IPS-20b (cell line): Measurements from ENCODE around the gene SP100.
"Not testable (repeated sequence)": the region's sequence is repeated elsewhere in the genome, so short reads cannot be mapped to it uniquely, and the experiment has no call there.

Source experiments
- H3K27ac ChIP-seq: one replicate; pipeline ENCODE4 v1.5.1; 2013; ENCODE audit warnings: low read length
- H3K27me3 ChIP-seq: 2 replicates; pipeline ENCODE4 v1.6.1; 2013; ENCODE audit warnings: mild to moderate bottlenecking, low read length, inconsistent platforms; ENCODE audit not compliant: insufficient read depth
- H3K36me3 ChIP-seq: 2 replicates; pipeline ENCODE4 v1.6.1; 2013; ENCODE audit warnings: low read depth, mild to moderate bottlenecking, inconsistent platforms, low read length, moderate library complexity; ENCODE audit not compliant: insufficient read depth
- H3K4me1 ChIP-seq: 2 replicates; pipeline ENCODE4 v1.6.1; 2013; ENCODE audit warnings: mild to moderate bottlenecking, control low read depth, inconsistent platforms, low read length, moderate library complexity; ENCODE audit not compliant: insufficient read depth
- H3K4me3 ChIP-seq: 2 replicates; pipeline ENCODE4 v1.5.1; 2013; ENCODE audit warnings: mild to moderate bottlenecking, low read length, inconsistent platforms
- H3K9ac ChIP-seq: 2 replicates; pipeline ENCODE4 v1.6.1; 2013; ENCODE audit warnings: low read depth, mild to moderate bottlenecking, inconsistent platforms, low read length, moderate library complexity
- H3K9me3 ChIP-seq: 2 replicates; pipeline ENCODE4 v1.6.1; 2013; ENCODE audit warnings: mild to moderate bottlenecking, low read depth, low read length, inconsistent platforms; ENCODE audit not compliant: insufficient read depth

Gene SP100

DNA sequence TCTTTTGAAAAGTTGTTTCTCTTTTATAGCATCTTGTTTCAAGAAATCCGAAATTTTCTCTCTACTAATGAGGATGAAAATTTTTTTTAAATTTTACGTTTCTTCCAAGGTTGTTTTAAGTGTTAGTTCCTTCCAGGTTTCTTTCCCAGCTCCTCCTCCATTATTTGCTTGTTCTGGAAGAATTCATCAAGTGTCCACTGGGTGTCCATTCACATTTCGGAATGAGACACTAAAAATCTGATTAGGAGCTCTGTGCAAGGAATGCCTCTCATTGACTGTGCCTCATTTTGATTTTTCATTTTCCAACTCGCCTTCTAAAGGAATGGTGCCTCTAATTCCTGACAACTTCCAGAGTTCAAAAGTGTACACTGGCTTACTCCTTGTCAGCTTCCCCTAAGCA lies 6.1 kb downstream of the SP100 start:
- Histone ChIP-seq H3K27me3 (no peaks in the 10 kb centered on the region), H3K4me3 (no peak overlapping the region), H3K4me1 (no peaks in the 10 kb centered on the region), H3K9me3 (no peaks in the 10 kb centered on the region), H3K9ac (no peak overlapping the region), H3K27ac (no peak overlapping the region), H3K36me3 (no peaks in the 10 kb centered on the region)

DNA sequence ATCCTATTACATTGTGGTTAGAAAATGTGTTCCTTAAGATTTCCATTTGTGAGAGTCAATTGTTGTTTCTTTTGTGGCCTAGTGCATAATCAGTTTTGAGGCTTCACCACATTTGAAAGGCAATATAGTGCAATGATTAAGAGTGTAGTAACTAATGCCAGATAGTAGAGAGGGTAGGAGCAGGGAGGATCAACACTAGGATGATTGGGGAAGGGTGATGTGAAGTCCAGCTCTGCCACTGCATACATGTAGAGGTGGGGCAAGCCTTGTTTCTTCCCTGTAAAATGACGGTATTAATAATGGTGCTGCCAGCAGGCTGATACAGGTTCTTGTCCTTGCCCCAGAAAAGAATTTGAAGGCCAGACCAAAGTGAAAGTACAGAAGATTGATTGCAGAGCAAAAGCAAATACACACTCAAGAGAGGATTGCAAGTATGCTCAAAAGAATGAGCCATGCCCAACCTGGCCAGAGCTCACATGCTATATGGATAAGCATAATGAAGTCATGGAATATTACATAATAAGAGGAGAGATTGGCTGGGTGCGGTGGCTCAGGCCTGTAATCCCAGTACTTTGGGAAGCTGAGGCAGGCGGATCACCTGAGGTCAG lies 8.0 kb downstream of the SP100 start:
- Histone ChIP-seq H3K27me3 (no peaks in the 10 kb centered on the region), H3K9me3 (no peaks in the 10 kb centered on the region), H3K4me3 (no peak overlapping the region), H3K27ac (no peak overlapping the region), H3K36me3 (no peaks in the 10 kb centered on the region), H3K9ac (no peak overlapping the region), H3K4me1 (no peaks in the 10 kb centered on the region)

- H3K36me3 ChIP-seq = no peaks in the 10 kb centered on the region
- H3K27me3 ChIP-seq = no peaks in the 10 kb centered on the region
These were observed 9.4 kb downstream of the SP100 start for GRCh38 chr2:230425377-230425776.

GRCh38 chr2:230429513-230429912 lies 13.5 kb downstream of the SP100 start:
- Histone ChIP-seq H3K4me3 (no peak overlapping the region), H3K9me3 (no peaks in the 10 kb centered on the region), H3K9ac (no peak overlapping the region), H3K36me3 (no peaks in the 10 kb centered on the region), H3K27me3 (no peaks in the 10 kb centered on the region), H3K27ac (no peak overlapping the region), H3K4me1 (no peaks in the 10 kb centered on the region)

More at GRCh38 chr2:230425377-230425776, 9.4 kb downstream of the SP100 start:
- Histone ChIP-seq H3K9me3 (no peaks in the 10 kb centered on the region), H3K27ac (no peak overlapping the region), H3K4me1 (no peaks in the 10 kb centered on the region), H3K4me3 (no peak overlapping the region), H3K9ac (no peak overlapping the region)

DNA sequence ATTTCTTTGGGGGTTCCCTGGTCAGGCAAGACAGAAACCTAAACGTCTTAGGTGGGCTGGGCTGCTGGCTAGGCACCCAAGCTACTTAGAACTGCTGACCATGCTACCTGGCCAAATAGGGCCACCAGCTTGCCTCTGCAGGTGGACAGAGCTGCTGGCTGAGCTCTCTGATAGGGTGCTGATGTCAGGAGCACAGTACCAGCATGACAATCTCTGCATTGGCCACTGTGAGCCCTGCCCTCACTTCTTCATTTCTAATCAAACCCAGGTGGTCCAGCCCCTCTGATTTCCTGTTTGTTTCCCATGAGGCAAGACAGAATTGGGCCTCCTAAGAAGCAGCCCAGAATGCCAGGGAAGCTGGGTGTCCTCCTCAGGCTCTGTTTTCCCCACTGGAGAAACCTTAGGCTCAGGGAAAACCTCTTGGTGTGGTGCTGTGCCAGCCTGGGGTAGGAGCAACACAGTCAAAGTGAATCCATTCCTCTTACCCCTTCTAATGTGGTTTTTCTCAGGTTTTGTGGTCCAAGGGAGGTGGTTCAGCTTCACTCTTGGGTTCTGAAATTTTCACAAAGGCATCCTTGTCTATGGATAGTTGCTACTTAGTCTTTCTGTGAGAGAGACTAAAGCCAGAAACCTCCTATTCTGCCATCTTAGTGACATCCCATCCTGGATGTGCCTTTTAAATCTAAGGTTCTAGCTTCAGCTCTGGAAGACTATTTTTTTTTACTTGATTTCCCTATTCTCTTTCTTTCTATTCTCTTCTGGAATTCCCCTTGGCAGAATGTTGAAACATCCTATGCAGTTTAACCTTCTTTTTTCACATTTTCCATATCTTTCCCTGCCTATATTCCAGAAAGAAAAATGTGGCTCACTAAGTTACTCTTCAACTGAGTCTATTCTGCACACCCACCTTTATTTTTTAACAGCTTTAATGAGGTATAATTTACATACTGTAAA lies 15.2 kb downstream of the SP100 start:
- Histone ChIP-seq H3K36me3 (no peaks in the 10 kb centered on the region), H3K4me3 (no peak overlapping the region), H3K4me1 (no peaks in the 10 kb centered on the region), H3K27me3 (no peaks in the 10 kb centered on the region), H3K9me3 (no peaks in the 10 kb centered on the region; the same call in 1 of the 2 replicates), H3K27ac (no peak overlapping the region), H3K9ac (no peak overlapping the region)

- Histone ChIP-seq H3K27me3 (no peaks in the 10 kb centered on the region), H3K27ac (no peak overlapping the region), H3K9ac (no peak overlapping the region), H3K4me3 (no peak overlapping the region), H3K36me3 (no peaks in the 10 kb centered on the region), H3K4me1 (no peaks in the 10 kb centered on the region), H3K9me3 (no peaks in the 10 kb centered on the region; the same call in none of the 2 replicates)
These were observed 18.8 kb downstream of the SP100 start for GRCh38 chr2:230434677-230435324.

DNA sequence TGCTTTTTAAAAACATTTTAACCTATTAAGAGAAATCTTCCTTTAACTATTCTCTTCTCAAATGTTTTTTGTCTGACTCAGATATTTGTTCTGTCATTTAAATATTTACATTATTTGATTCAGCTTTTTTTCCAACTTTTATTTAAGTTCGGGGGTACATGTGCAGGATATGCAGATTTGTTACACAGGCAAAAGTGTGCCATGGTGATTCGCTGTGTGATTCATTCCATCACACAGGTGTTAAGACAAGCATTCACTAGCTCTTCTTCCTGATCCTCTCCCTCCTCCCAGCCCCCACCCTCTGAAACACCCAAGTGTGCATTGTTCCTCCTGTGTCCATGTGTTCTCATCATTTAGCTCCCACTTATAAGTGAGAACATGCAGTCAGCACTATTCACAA lies 19.4 kb downstream of the SP100 start:
- Histone ChIP-seq H3K9ac (no peak overlapping the region), H3K9me3 (no peaks in the 10 kb centered on the region; the same call in none of the 2 replicates), H3K4me3 (no peak overlapping the region), H3K27me3 (no peaks in the 10 kb centered on the region), H3K4me1 (no peaks in the 10 kb centered on the region), H3K27ac (no peak overlapping the region), H3K36me3 (no peaks in the 10 kb centered on the region)

DNA sequence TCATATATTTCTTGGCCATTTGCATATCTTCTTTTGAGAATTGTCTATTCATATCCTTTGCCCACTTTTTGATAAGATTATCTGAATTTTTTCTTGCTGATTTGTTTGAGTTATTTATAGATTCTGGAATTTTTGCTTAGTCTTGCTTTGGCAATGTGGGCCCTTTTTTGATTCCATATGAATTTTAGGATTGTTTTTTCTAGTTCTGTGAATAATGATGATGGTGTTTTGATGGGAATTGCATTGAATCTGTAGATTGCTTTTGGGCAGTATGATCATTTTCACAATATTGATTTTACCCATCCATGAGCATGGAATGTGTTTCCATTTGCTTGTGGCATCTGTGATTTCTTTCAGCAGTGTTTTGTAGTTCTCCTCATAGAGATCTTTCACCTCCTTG lies 23.1 kb downstream of the SP100 start:
- H3K9ac ChIP-seq, H3K4me1 ChIP-seq, H3K27me3 ChIP-seq: not testable (repeated sequence)

DNA sequence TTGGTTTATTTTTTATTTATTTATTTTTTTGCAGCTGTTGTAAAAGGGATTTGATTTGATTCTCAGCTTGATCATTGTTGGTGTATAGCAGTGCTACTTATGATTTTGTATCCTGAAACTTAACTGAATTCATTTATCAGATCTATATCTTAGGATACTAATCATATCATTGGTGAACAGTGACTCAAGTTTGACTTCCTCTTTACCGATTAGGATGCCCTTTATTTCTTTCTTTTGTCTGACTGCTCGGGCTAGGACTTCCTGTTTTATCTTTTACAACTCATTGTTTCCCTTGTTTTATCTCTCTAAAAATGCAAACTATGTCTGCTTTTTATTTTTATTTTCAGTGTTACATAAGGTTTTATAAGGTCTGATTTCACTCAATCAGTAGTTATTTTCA lies 23.6 kb downstream of the SP100 start:
- Histone ChIP-seq H3K27me3 (no peaks in the 10 kb centered on the region), H3K4me1 (no peaks in the 10 kb centered on the region), H3K9me3 (no peaks in the 10 kb centered on the region; the same call in none of the 2 replicates), H3K4me3 (no peak overlapping the region), H3K36me3 (no peaks in the 10 kb centered on the region), H3K27ac (no peak overlapping the region), H3K9ac (no peak overlapping the region)

More for the DNA sequence above, 23.1 kb downstream of the SP100 start:
- H3K36me3 ChIP-seq, H3K27ac ChIP-seq, H3K9me3 ChIP-seq, H3K4me3 ChIP-seq: not testable (repeated sequence)

DNA sequence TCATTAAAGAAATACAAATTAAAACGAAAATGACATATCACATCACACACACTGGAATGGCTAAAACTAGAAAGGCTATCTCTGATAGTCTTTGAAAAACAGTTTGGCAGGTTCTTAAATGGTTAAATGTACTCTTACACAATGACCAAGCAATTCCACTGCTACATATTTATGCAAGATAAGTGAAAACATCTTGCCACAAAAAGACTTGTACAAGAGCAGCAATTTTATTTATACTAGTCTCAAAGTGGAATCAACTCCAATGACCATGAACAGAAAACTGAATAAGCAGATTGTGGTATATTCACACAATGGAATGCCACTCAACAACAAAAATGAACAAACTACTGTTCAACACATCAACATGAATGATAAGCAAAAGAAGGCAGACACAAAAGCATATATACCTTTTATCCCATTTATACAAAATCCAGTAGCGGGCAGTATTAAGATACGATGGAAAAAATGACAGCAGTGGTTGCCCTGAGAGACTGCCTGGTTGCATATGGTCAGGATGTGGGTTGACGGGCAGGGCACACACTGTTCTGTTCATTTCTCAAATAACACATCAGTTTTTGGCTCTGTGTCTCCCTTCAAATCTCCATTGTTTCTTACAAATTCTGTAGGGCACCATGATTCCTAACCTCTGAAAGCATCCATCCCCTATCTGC lies 25.4 kb downstream of the SP100 start:
- H3K9ac ChIP-seq = no peak overlapping the region
- H3K9me3 ChIP-seq = no peaks in the 10 kb centered on the region; the same call in 1 of the 2 replicates
- no peaks in the 10 kb centered on the region for H3K36me3 ChIP-seq
- H3K27me3 ChIP-seq = no peaks in the 10 kb centered on the region
- H3K27ac ChIP-seq = no peak overlapping the region
- no peak overlapping the region for H3K4me3 ChIP-seq
- H3K4me1 ChIP-seq = no peaks in the 10 kb centered on the region

- no peak overlapping the region for H3K9ac ChIP-seq
These were observed 27.5 kb downstream of the SP100 start for GRCh38 chr2:230443541-230443940.

More at GRCh38 chr2:230443541-230443940, 27.5 kb downstream of the SP100 start:
- H3K27ac ChIP-seq = no peak overlapping the region
- H3K4me1 ChIP-seq = no peaks in the 10 kb centered on the region
- no peak overlapping the region for H3K4me3 ChIP-seq
- H3K9me3 ChIP-seq = no peaks in the 10 kb centered on the region
- no peaks in the 10 kb centered on the region for H3K27me3 ChIP-seq
- no peaks in the 10 kb centered on the region for H3K36me3 ChIP-seq
